RWPE2 (cell line): Measurements from ENCODE around the gene KRT80.
A peak's percentile ranks its signal among the peaks of the same experiment; 100 is the strongest.

ENCODE experiments used
- ATAC-seq: fragments of 200-7000 bp; cut with Tn5 transposase; 3 replicates; pipeline ENCODE4 v1.9.1; 2021; ENCODE audit warnings: low read depth
- DNase-seq: peaks from one replicate; pipeline ENCODE4 v3.0.0-alpha.2; 2020; ENCODE audit warnings: low spot score
- H3K27ac ChIP-seq: fragments of 450-650 bp; 2 replicates; pipeline ENCODE4 v1.5.1; 2017; ENCODE audit warnings: mild to moderate bottlenecking; ENCODE audit not compliant: poor library complexity, severe bottlenecking
- H3K27me3 ChIP-seq: fragments of 250-450 bp; sonication (Bioruptor Pico); 2 replicates; pipeline ENCODE4 v1.5.1; 2021; ENCODE audit warnings: mild to moderate bottlenecking, moderate library complexity; ENCODE audit not compliant: insufficient read depth, poor library complexity, severe bottlenecking
- H3K36me3 ChIP-seq: fragments of 250-450 bp; sonication (Bioruptor Pico); 2 replicates; pipeline ENCODE4 v1.5.1; 2020; ENCODE audit warnings: low read depth, mild to moderate bottlenecking, moderate library complexity
- H3K4me1 ChIP-seq: fragments of 250-450 bp; sonication (Bioruptor Pico); 2 replicates; pipeline ENCODE4 v1.5.1; 2021; ENCODE audit warnings: mild to moderate bottlenecking, moderate library complexity; ENCODE audit not compliant: insufficient read depth, poor library complexity, severe bottlenecking
- H3K4me3 ChIP-seq: fragments of 250-450 bp; sonication (Bioruptor Pico); 2 replicates; pipeline ENCODE4 v1.5.1; 2021; ENCODE audit warnings: mild to moderate bottlenecking, moderate library complexity; ENCODE audit not compliant: severe bottlenecking
- H3K9me3 ChIP-seq: fragments of 250-450 bp; sonication (Bioruptor Pico); 2 replicates; pipeline ENCODE4 v1.5.1; 2021; ENCODE audit warnings: mild to moderate bottlenecking, moderate library complexity; ENCODE audit not compliant: severe bottlenecking
- TF ChIP-seq, protein P1 (sequence below): fragments of 450-650 bp; IDR thresholded peaks from one replicate; pipeline ENCODE4 v1.5.1; 2017; ENCODE audit warnings: mild to moderate bottlenecking, moderate library complexity; ENCODE audit not compliant: poor library complexity, severe bottlenecking

The KRT80 gene

DNA sequence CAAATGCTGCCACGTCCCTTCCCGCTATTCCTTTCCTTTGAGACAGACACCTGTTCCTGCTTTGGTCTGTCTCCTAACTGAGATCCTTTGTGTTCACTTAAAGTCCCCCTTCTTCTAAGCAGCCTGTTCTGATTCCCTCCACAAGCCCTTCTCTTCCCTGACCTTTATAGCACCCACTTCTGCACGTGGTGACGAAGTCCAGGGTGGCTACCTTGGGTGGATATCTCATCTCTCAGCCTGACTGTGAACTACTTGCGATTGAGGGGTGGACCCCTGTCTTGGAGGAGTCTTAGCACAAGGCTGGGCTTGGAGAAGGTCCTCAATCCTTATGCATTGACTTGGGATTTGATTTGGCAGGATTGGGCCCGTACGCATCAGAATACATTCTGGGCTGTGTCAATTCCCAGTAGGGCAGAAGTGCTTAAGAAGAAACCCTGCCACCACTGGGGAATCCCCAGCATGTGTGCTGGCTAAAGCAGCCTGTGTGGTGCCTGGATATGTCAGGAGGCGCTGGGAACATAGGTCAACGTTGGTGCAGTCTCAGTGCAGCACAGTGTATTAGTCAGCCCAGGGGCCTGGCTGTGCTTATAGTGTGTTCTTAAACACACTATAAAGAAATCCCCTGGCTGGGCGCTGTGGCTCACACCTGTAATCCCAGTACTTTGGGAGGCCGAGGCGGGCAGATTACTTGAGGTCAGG is 23.6 kb downstream of the KRT80 start:
- DNase-seq: no peak

GRCh38 chr12:52167526-52167925 is 24.3 kb downstream of the KRT80 start:
- no peak for DNase-seq
- Histone ChIP-seq H3K36me3 (no peaks in the 10 kb centered on the region), H3K9me3 (no peaks in the 10 kb centered on the region), H3K4me1 (peaks cover 22% of the 10 kb centered on the region), H3K27me3 (no peaks in the 10 kb centered on the region), H3K27ac (peak overlapping the region; percentile 19), H3K4me3 (no peak overlapping the region)
- ATAC-seq: no peak
- TF ChIP-seq, protein P1, sequence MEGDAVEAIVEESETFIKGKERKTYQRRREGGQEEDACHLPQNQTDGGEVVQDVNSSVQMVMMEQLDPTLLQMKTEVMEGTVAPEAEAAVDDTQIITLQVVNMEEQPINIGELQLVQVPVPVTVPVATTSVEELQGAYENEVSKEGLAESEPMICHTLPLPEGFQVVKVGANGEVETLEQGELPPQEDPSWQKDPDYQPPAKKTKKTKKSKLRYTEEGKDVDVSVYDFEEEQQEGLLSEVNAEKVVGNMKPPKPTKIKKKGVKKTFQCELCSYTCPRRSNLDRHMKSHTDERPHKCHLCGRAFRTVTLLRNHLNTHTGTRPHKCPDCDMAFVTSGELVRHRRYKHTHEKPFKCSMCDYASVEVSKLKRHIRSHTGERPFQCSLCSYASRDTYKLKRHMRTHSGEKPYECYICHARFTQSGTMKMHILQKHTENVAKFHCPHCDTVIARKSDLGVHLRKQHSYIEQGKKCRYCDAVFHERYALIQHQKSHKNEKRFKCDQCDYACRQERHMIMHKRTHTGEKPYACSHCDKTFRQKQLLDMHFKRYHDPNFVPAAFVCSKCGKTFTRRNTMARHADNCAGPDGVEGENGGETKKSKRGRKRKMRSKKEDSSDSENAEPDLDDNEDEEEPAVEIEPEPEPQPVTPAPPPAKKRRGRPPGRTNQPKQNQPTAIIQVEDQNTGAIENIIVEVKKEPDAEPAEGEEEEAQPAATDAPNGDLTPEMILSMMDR: no peak

More for the DNA sequence above, 23.6 kb downstream of the KRT80 start:
- Histone ChIP-seq H3K36me3 (no peaks in the 10 kb centered on the region), H3K4me3 (no peak overlapping the region), H3K27me3 (no peaks in the 10 kb centered on the region), H3K9me3 (no peaks in the 10 kb centered on the region), H3K4me1 (peaks cover 22% of the 10 kb centered on the region), H3K27ac (peak overlapping the region; percentile 19)
- ATAC-seq: peak; percentile 48
- TF ChIP-seq, protein P1: no peak

- Histone ChIP-seq H3K27ac (peak overlapping the region; percentile 84), H3K4me1 (peaks cover 22% of the 10 kb centered on the region)
These were observed 25.1 kb downstream of the KRT80 start for GRCh38 chr12:52166672-52167071.

DNA sequence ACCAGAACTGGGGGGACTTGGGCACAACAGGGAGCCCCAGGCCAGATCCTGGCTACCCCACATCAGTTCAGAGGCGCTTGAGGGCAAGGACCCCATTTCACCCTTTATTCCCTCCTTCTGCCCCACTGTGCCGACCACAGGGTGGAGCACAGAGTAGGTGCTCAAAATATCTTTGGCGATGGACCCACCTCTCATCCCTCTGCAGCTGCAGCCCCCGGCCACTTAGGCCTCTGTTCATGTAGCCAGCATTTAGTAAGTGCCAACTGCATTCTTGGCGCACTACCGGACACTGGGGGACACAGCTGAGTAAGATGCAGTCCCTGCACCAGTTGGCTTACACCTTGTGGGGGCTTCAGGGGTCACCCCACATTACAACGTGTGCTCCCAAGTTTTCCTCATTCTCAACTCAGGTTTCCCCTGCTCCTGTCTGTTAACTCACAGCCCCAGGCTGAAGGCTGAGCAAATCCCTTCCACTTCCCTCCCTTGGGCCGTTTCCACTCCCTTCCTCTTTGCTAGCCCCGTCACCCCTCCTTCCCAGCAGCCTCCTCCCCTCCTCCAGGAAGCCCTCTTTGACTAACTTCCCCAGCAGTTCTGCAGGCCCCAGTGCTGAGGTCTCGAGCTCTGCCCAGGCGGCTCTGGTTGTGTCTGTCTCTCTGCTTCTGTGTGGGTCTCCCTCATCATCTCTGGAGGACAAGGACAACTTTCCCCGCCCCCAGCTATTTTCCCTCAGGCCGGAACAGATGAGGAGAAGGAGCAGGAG is 26.5 kb downstream of the KRT80 start:
- Histone ChIP-seq H3K4me3 (no peak overlapping the region), H3K27me3 (no peaks in the 10 kb centered on the region), H3K9me3 (no peaks in the 10 kb centered on the region), H3K27ac (peak overlapping the region; percentile 84), H3K4me1 (peaks cover 22% of the 10 kb centered on the region), H3K36me3 (no peaks in the 10 kb centered on the region)
- TF ChIP-seq, protein P1: no peak
- ATAC-seq (no peak), DNase-seq (no peak)

More at GRCh38 chr12:52166672-52167071, 25.1 kb downstream of the KRT80 start:
- DNase-seq: no peak
- Histone ChIP-seq H3K36me3 (no peaks in the 10 kb centered on the region), H3K9me3 (no peaks in the 10 kb centered on the region), H3K27me3 (no peaks in the 10 kb centered on the region), H3K4me3 (no peak overlapping the region)
- ATAC-seq: no peak
- TF ChIP-seq, protein P1: no peak
